ENCODE data around the gene RCN1. TPM values are rescaled to one million over a fixed set of nuclear protein-coding genes. Genes with fewer than 3 reads are reported as not detected.
"Not testable (repeated sequence)": the region's sequence is repeated elsewhere in the genome, so short reads cannot be mapped to it uniquely, and the experiment has no call there.

RCN1 gene
- total RNA-seq, 2 donors from 2014 or later: 88.5 to 91.6 TPM

DNA sequence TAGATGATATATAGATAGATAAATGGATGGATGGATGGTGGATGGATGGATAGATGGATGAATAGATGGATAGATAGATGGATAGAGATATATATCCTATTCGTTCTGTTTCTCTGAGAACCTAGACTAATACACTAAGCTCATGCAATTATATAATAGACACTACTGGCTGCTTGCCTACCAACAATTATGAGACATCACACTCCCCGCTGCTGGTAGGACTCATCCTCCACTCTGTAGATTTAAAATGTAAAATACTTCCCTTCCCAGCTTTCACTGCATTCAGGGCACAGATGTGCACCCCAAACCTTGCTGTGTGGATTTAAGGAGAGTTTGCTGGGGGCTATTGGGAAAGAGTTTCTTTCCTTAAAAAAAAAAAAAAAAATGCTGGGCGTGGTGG lies 28.3 kb upstream of the RCN1 start:
- H3K4me3 ChIP-seq: no peak overlapping the region
- no peak for DNase-seq (ENCODE audit: low spot score)
- ATAC-seq (ENCODE audit: insufficient number of reproducible peaks, low FRiP score, low read depth): no peak
- no peaks in the 10 kb centered on the region for H3K27me3 ChIP-seq (replicated peaks; ENCODE audit: insufficient read depth)
- H3K4me1 ChIP-seq (ENCODE audit: control insufficient read depth in 1 of 2, low read depth in 2 of 2): no peaks in the 10 kb centered on the region
- TF ChIP-seq, protein P1, sequence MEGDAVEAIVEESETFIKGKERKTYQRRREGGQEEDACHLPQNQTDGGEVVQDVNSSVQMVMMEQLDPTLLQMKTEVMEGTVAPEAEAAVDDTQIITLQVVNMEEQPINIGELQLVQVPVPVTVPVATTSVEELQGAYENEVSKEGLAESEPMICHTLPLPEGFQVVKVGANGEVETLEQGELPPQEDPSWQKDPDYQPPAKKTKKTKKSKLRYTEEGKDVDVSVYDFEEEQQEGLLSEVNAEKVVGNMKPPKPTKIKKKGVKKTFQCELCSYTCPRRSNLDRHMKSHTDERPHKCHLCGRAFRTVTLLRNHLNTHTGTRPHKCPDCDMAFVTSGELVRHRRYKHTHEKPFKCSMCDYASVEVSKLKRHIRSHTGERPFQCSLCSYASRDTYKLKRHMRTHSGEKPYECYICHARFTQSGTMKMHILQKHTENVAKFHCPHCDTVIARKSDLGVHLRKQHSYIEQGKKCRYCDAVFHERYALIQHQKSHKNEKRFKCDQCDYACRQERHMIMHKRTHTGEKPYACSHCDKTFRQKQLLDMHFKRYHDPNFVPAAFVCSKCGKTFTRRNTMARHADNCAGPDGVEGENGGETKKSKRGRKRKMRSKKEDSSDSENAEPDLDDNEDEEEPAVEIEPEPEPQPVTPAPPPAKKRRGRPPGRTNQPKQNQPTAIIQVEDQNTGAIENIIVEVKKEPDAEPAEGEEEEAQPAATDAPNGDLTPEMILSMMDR (IDR thresholded peaks at IDR 0.05): no peak
- H3K36me3 ChIP-seq: no peaks in the 10 kb centered on the region
- H3K27ac ChIP-seq: no peak overlapping the region
- H3K9me3 ChIP-seq: no peaks in the 10 kb centered on the region

DNA sequence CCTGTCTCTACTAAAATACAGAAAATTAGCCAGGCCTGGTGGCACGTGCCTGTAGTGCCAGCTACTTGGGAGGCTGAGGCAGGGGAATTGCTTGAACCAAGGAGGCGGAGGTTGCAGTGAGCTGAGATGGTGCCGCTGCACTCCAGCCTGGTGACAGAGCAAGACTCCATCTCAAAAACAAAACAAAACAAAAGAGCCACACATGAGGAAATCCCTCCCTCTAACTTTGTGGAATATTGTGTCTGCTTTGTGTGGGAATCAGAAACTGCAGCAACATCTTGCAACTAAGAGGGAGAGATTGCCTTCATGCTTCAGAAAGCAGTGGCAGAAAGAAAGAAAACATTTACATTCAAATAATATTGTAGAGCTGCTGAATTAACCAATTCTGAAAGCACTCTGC lies 27.8 kb upstream of the RCN1 start:
- DNase-seq (ENCODE audit: low spot score); H3K4me3 ChIP-seq; H3K4me1 ChIP-seq (ENCODE audit: control insufficient read depth in 1 of 2, low read depth in 2 of 2); H3K27ac ChIP-seq; H3K9me3 ChIP-seq; H3K36me3 ChIP-seq; ATAC-seq (ENCODE audit: insufficient number of reproducible peaks, low FRiP score, low read depth); H3K27me3 ChIP-seq (replicated peaks; ENCODE audit: insufficient read depth): not testable (repeated sequence)

DNA sequence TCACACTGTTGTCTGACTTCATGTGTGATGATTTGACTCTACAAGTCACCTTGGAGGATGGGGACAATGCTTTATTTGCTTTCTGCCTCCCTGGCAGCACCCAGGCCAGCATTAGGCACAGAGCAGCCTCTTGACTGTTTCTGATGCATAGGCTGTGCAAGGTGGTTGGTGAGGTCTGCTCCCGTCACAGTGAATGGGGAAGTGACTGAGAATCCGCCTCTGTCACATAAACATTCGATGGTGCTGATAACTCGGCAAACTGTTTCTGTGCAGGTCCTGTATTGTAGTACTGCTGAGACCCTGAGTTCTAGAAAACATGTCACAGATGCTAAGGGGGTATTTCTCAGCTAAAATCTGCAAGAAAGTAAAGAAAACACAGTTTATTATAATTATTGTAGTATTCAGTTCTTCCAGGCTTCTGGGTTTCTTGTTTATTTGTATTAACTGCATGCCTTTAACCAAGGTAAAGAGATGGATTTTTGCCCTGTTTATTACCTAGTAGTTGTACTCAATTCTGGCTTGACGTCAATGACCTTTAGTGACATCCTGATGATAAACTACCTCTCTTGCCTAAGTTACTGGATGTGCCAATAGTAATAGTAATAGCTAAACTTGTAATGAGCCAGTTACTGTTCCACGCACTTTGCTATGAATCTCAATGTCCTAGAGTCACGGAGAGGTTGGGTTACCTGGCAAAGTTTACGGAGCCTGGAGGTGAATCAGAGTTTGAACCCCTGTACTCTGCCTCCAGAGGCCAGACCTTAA lies 24.8 kb upstream of the RCN1 start:
- H3K9me3 ChIP-seq: no peaks in the 10 kb centered on the region
- ATAC-seq (ENCODE audit: insufficient number of reproducible peaks, low FRiP score, low read depth) (no peak), DNase-seq (ENCODE audit: low spot score) (no peak)
- no peak overlapping the region for H3K27ac ChIP-seq
- no peaks in the 10 kb centered on the region for H3K4me1 ChIP-seq (ENCODE audit: control insufficient read depth in 1 of 2, low read depth in 2 of 2)
- TF ChIP-seq, protein P1 (IDR thresholded peaks at IDR 0.05): no peak
- H3K4me3 ChIP-seq: no peak overlapping the region
- no peaks in the 10 kb centered on the region for H3K27me3 ChIP-seq (replicated peaks; ENCODE audit: insufficient read depth)
- H3K36me3 ChIP-seq: no peaks in the 10 kb centered on the region

DNA sequence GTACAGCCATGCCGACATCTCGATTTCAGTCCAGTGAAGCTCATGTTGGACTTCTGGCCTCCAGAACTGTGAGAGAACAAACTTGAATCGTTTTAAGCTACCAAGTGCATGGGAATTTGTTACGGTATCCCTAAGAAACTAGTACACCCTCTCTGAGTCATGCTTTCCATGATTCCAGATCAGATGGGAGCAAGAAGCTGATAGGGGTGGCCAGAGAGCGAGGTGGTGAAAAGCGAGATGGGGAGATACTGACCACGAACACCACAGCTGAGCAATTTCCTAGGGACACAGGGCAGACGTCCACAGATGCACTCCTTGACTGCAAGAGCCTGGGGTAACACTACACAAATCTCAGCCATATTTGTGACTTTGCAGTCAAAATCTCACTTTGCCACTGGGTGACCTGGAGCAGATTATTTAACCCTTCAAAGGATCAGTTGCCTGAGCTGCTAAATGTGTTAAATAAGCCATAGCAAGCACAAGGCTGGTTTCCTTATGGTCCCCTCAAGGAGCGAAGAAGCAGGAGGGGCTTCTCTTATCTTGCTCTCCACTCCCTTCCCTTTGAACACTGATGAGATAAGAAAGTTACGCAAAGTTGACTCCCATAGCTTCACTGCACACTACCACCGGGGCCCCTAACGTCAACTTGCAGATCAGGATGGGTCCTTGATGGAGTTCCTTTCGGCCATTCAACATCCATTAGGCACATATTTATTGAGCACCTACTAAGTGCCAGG lies 22.6 kb upstream of the RCN1 start:
- TF ChIP-seq, protein P1 (IDR thresholded peaks at IDR 0.05): no peak
- no peaks in the 10 kb centered on the region for H3K4me1 ChIP-seq (ENCODE audit: control insufficient read depth in 1 of 2, low read depth in 2 of 2)
- DNase-seq (ENCODE audit: low spot score): no peak

DNA sequence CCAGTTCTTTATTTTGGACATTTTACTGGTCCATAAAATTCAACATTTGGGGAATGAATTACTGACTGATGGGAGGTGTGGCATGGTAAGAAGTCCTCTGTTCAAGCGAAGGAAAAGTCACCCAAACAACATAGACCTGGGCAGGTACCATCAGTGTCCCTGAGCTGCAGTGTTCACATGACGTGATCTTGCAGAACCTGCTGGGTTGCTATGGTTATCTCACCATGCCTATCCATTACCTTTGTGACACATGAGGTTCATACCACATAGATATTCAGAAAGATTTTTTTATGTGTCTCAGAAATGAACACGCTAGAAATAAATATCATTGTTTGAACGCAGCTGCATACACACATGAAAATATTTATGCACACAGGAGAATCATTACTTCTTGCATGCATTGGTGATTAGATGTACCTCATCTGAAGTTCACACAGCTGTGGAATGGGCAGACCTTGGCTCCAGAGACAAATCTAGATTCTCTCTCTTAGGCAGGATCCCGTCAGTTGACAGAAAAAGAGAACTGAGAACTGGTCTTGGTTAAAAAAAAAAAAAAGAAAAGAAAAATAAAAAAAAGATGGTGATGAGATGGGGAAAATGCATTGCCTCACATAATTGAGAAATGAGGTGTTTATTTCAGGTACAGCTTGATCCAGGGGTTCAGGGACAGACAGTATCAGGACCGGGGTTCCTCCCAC lies 21.4 kb upstream of the RCN1 start:
- no peaks in the 10 kb centered on the region for H3K27me3 ChIP-seq (replicated peaks; ENCODE audit: insufficient read depth)
- no peak for ATAC-seq (ENCODE audit: insufficient number of reproducible peaks, low FRiP score, low read depth)
- H3K36me3 ChIP-seq: no peaks in the 10 kb centered on the region
- no peaks in the 10 kb centered on the region for H3K9me3 ChIP-seq
- H3K27ac ChIP-seq: no peak overlapping the region
- no peak overlapping the region for H3K4me3 ChIP-seq
- TF ChIP-seq, protein P1 (IDR thresholded peaks at IDR 0.05): no peak
- DNase-seq (ENCODE audit: low spot score): no peak
- no peaks in the 10 kb centered on the region for H3K4me1 ChIP-seq (ENCODE audit: control insufficient read depth in 1 of 2, low read depth in 2 of 2)

More for the DNA sequence above, 22.6 kb upstream of the RCN1 start:
- Histone ChIP-seq H3K9me3 (no peaks in the 10 kb centered on the region), H3K27me3 (replicated peaks; ENCODE audit: insufficient read depth) (no peaks in the 10 kb centered on the region), H3K36me3 (no peaks in the 10 kb centered on the region), H3K4me3 (no peak overlapping the region), H3K27ac (no peak overlapping the region)
- no peak for ATAC-seq (ENCODE audit: insufficient number of reproducible peaks, low FRiP score, low read depth)

Measured in thoracic aorta (tissue), 2 donors.